ENCODE measurements around the gene GDPGP1. TPM values are rescaled to one million over a fixed set of nuclear protein-coding genes. Genes with fewer than 3 reads are reported as not detected.

The GDPGP1 gene
- total RNA-seq, 1 donor from 2014 or later = 11.7 TPM

DNA sequence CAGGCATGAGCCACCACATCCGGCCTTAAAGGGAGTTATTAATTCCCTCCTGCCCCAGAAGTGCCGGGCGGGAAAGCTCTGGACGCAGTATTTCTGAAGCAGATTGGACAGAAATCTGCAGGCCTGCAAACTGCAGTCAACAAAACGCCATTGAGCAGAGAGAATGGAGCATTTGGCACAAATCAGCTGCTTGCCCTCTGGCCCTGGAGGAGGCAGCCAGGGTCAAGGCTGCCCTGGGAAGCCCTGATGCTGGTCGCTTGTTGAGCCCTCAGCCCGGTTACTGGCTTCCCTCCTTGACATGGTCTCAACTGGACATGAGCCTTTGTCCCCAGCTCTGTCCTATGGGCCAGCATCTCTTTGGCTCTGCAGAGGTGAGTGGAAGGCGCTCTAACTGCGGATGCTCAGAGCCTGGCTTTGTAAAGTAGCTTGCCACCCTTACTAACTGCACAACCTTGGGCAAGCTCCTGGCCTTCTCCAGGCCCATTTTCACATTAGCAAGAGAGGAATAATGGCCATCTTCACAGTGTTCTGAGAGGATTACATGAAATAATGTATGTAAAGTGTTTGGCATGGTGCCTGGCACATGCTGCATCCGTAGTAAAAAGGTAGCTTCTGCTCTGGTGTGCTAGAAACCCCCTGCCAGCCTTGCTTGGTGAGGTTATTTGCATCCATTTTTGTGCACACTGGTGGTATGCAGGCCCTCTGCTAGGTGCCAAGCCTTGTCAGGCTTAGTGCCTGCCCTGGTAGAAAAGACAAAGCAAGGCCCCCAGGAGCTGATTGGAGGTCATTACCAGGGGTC lies 28.8 kb upstream of the GDPGP1 start:
- no peak for DNase-seq

- DNase-seq = no peak
Observed at GRCh38 chr15:90205886-90206285, 28.1 kb upstream of the GDPGP1 start.

DNA sequence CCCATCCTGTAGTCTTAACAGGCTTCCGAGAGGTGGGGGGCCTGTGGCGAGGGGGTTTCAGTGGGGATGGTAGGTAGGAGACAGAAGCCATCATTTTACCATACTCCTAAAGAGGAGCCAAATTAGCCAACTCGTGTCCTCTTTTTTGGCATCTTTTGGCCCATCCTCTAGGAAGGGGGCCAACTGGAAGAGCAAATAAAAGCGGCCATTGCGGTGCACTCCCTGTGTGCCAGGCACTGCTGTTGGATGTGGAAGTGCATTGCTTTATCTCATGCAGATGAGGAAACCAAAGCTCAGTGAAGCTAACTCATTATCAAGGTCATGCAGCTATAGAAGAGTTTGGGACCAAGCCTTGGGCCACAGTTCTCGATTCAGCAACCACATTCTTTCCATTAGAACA lies 26.8 kb upstream of the GDPGP1 start:
- no peak for DNase-seq

DNA sequence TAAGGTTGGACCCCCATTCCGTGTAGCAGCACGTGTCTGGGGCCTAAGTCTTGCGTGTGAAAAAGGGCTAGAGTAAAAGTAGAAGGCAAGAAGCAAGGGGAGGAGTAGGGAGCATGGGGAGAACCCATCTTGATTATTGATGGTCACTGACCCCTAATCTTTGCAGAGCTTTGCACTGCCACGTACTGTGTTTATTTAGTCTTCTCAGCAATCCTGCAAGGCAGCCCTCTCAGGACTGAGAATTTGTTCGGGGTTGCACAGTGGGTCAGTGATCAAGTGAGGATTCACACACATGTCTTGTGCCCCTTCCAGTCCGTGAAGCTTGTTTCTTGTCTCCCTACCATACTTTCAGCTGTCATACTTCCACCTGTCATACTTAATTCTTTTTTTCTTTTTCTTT lies 25.7 kb upstream of the GDPGP1 start:
- DNase-seq = no peak

GRCh38 chr15:90209591-90209990 lies 24.4 kb upstream of the GDPGP1 start:
- no peak for DNase-seq

DNA sequence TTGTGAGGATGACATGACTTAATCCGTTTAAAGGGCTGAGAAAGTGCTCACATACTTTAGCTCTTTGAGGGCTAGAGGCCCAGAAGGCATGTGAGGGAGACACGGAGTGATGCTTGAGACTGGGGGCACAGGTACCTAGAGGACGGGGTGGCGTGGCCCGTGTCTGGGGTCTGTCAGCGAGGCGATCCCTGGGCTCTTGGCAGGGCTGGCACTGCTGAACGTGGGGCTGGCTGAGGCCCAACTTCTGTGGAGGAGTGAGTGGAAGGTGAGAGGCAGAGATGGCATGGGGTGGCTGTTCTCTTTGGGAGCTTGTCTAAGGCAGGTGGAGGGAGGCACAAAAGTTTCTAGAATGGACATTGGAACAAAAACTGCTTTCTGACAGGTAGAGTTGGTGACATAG lies 23.4 kb upstream of the GDPGP1 start:
- DNase-seq = no peak

DNA sequence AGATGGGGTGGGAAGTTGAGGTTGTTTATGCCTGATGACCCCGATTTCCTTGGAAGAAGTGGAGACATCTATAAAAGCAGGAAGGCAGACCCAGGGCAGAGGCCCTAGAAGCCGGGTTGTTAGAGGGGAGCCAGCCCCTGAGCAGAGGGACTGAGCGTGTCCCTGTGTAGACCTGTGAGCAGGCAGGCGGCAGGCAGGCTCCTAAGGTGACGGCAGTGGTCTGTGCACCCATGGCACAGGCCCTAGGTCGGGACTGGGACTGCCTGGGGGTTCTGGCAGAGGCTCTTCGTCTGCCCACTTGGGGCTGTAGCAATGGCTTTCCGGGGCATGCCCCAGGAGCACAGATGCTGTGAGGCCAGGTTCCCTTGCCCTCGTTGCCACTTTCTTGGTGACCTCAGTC lies 23.0 kb upstream of the GDPGP1 start:
- DNase-seq = no peak

DNA sequence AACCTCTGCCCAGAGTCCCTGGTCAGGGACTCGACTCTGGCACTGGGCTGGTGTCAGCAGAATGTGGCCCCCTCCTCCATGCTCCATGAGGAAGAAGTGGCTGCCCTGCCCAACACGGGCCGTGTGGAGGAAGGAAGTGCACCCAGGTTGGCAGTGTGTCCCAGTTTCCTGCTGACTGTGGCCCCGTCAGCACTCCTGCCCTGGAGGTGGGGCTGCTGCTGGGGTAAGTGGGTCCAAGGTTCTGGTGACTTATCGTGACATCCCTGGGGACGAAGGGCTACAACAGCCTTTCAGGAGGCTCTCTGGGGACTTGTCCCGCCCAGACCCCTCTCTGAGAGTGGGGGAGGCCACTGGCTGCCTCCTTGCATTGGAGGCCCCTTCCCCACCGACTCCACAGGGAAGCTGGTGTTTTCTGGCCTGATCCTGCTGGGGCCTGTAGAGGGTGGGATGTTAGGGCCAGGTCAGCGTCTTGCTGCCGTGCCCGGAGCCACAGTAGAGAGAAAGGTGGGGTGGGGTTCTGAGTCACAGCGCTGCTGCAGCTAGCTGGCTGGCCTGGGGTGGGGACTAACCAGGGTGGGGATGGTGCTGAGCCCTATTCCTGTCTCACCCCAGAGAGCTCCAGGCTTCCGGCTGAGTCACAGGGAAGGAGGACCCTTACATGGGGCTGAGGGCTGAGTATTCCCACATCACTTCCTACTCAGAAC lies 22.4 kb upstream of the GDPGP1 start:
- peak; percentile 55 for DNase-seq

DNA sequence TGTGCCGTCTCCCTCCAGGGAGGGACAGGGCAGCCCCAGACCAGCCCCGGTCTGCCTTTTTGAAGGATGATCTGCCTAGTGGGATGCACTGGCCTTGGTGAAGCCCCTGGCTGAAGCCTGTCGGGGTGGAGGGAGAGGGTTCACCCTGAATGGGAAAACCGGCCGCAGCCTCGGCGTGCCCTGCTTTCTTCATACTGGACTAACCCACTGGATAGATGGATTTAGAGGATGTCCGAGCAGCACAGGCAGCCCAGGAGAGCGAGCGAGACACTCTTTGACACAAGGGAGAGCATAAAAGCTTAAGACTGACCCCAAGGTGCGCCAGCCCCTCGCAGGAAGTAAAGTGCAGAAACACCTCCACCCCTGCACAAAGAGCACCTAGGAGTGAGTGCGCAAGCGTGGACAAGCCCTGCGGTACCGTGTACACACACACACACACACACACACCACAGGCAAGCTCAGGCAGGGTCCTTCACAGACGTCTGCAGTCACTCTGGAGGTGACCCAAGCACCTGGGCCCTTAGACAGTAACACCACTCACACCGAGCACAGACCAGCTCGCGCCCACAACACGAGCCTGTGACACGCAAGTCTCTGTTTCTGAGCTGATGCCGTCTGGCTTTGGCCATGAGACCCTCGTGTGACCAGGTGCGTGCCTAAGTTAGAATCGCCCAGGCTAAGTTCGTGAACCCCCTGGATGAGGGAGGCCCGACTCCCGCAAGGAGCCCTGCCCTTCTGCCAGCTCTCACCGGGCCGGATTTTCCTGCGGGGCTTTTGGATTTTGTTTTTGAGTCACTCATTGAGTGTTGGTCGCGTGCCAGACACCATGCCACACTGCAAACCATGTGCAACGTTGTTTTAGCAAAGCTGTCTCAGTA lies 21.5 kb upstream of the GDPGP1 start:
- DNase-seq = no peak

DNA sequence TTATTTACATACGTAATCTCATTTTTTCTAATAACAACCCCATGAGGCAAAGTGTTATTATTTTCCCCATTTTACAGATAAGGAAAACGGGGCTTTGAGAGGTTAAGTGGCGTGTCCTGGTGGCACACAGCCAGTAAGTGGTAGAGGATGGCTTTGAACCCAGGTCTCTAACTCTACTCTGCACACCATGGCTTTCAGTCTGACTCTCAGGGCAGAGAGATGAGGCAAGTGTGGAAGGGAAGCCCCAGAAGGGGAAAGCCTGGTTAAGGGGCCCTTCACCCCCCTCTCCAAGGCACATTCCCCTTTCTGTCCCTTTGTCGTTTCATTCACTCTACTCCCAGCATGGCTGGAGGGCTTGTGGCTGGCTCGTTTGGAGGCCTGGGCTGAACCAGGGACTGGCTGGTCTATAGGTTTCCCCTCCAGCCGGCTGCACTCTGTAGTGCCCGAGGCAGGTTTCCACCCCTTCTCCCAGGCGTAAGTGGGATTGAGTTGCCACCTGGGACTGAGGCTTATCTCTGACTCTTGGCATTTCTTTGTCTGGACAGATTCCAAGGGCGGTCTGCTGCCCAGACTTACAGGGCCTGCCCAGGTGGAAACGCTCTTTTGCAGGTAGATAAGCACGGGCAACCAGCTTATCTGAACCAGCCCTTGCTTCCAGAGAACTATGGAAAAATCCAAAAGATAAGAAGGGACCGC lies 20.7 kb upstream of the GDPGP1 start:
- DNase-seq = no peak

DNA sequence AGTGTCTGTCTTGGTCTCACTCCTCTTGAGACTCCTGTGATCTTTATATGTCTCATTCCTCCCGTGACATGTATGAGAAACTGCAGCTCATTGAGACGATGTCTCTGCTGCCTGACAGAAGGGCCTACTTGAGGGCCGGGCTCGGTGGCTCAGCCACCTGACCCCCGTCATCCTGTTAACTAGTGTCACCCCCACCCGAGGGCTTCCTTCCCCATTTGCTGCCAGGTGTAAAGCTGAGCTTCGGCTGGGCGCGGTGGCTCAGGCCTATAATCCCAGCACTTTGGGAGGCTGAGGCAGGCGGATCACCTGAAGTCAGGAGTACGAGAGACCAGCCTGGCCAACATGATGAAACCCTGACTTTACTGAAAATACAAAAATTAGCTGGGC lies 20.2 kb upstream of the GDPGP1 start:
- DNase-seq = no peak

DNA sequence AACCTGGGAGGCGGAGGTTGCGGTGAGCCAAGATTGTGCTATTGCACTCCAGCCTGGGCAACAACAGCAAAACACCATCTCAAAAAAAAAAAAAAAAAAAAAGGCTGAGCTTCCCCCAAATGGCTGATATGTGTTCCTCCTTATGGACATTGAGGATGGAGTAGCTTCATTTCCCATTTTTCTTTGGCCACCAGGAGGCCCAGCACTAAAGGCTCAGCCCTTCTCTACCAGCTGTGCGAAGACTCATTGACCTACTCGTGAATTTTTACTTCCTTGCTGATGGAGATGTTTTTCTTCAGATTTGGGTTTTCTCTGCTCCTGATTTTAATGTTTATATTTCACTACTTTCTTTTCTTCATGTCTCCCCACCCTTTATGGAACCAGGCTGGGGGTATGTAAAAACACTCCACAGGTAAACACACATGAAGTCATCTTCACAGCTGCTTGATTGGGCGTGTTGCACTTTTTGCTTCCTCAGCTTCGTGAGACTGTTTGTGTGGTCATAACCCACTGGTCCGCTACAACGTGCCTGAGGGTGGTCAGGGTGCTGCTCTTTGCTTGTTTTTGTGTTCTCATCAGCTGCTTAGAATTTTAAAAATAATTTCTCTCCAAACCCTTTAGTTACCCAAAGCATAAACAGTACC lies 19.3 kb upstream of the GDPGP1 start:
- peak; percentile 31 for DNase-seq

DNA sequence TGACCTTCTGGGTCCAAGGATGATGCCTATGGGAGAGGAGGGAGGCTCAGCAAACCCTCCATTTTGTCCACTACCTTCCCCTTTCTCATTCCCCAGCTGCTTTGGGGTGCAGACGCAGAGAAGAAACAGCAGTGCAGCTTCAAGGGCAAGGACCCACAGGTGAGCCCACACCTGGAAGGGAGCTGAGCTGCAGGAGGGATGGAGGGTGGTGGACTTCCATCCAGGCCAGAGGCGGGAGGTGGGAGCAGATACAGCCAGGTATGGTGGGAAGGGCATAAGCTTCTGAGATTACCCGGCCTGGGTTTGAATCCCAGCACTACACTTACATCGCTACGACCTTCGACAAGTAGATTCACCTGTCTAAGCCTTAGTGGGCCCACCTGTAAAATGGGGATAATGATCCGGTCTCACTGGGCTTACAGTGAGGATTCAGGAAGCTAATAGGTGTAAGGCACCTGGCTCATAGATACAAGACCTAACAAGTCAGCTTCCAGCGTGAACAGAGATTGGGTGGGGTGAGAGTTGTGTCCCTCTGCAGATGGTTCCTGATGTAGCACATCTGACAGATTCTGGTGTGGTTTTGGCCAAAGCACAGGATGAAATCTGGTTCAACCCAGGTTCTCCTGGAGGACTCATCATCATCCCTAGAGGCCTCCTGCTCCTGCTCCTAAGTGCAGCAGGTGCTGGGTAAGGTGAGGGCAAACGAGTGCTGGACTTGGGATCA lies 16.2 kb upstream of the GDPGP1 start:
- DNase-seq = no peak

DNA sequence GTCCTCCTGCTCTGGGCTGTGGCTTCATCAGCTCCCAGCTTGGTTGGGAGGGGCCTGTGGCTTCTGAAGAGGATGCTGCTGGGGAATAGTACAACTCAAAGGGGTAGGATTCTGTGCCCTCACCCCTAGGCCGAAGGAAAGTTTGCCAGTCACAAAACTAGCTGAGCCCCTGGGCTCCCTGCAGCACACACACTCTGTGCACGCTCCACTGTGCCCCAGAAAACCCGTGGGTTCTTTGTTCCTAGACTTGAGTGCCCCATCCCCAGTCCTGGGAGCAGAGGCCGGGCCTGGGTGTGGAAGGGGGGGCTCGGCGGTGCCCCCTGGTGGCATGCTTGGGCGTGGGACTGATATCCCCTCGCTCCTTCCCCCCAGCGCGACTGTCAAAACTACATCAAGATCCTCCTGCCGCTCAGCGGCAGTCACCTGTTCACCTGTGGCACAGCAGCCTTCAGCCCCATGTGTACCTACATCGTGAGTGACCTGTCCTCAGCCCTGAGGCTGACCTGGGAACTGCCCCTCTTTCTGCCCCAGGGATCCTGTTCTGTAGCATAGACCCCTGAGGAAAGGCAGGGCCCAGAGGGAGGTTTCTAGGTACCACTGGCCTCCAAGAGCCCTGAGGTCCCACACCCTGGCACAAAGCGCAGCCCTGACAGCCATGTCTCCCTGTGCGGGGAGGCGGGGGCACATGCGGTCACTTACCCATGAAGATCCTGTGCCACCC lies 14.4 kb upstream of the GDPGP1 start:
- DNase-seq = peak; percentile 62

DNA sequence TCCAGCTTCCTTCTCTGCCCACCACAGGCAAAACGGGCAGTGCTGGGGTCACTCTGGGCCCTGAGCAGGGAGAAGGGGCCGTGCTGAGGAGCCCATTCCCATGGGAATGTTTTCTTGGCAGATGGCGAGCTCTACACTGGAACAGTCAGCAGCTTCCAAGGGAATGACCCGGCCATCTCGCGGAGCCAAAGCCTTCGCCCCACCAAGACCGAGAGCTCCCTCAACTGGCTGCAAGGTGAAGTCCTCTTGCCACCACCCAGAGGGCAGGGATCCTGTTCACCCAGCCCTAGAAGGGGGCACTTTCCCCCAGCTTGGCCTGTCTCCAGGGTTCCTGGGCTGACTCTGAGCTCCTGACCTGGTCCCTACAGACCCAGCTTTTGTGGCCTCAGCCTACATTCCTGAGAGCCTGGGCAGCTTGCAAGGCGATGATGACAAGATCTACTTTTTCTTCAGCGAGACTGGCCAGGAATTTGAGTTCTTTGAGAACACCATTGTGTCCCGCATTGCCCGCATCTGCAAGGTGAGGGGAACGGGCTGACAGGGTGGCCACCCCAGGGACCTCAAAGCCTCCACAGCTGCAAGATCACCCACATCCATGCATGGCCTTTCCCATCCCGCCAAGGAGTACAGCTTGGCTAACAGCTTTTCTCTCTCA lies 12.6 kb upstream of the GDPGP1 start:
- peak; percentile 91 for DNase-seq

GRCh38 chr15:90222547-90222946 lies 11.5 kb upstream of the GDPGP1 start:
- DNase-seq = no peak

GRCh38 chr15:90223441-90224165 lies 10.4 kb upstream of the GDPGP1 start:
- DNase-seq = no peak

DNA sequence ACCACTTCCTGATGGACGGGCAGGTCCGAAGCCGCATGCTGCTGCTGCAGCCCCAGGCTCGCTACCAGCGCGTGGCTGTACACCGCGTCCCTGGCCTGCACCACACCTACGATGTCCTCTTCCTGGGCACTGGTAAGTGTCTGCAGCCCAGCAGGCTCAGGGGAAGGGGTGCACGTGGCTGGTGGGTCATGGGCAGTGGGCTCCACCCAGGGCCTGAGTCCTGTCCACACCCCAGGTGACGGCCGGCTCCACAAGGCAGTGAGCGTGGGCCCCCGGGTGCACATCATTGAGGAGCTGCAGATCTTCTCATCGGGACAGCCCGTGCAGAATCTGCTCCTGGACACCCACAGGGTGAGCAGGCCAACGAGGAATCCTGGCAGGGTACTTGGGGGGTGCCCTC lies 9.0 kb upstream of the GDPGP1 start:
- DNase-seq = no peak

- DNase-seq = no peak
Observed at GRCh38 chr15:90225504-90226234, 8.3 kb upstream of the GDPGP1 start.

Data from dermis blood vessel endothelial cell (primary cell).